ENCODE measurements around the gene OR1F1. TPM values are rescaled to one million over a fixed set of nuclear protein-coding genes. Genes with fewer than 3 reads are reported as not detected.
A peak's percentile ranks its signal among the peaks of the same experiment; 100 is the strongest.

The OR1F1 gene
- total RNA-seq, 4 donors from 2014 or later, result not detected

GRCh38 chr16:3157229-3158025 lies 30.6 kb upstream of the OR1F1 start:
- H3K9me3 ChIP-seq, result no peaks in the 10 kb centered on the region
- intact Hi-C loops (cut with DNase I; ENCODE audit: low total_unique reads), result no loop called here
- TF ChIP-seq POLR2A (IDR thresholded peaks at IDR 0.05), result no peak
- TF ChIP-seq, protein P1, sequence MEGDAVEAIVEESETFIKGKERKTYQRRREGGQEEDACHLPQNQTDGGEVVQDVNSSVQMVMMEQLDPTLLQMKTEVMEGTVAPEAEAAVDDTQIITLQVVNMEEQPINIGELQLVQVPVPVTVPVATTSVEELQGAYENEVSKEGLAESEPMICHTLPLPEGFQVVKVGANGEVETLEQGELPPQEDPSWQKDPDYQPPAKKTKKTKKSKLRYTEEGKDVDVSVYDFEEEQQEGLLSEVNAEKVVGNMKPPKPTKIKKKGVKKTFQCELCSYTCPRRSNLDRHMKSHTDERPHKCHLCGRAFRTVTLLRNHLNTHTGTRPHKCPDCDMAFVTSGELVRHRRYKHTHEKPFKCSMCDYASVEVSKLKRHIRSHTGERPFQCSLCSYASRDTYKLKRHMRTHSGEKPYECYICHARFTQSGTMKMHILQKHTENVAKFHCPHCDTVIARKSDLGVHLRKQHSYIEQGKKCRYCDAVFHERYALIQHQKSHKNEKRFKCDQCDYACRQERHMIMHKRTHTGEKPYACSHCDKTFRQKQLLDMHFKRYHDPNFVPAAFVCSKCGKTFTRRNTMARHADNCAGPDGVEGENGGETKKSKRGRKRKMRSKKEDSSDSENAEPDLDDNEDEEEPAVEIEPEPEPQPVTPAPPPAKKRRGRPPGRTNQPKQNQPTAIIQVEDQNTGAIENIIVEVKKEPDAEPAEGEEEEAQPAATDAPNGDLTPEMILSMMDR (IDR thresholded peaks at IDR 0.05), result no peak
- peak overlapping the region; percentile 83 to 97 for H3K27ac ChIP-seq
- DNase-seq, result peak; percentile 83 to 84
- peak overlapping the region; percentile 58 to 87 for H3K4me3 ChIP-seq
- H3K27me3 ChIP-seq, result no peaks in the 10 kb centered on the region
- H3K36me3 ChIP-seq, result no peaks in the 10 kb centered on the region
- no peaks in the 10 kb centered on the region for H3K4me1 ChIP-seq

DNA sequence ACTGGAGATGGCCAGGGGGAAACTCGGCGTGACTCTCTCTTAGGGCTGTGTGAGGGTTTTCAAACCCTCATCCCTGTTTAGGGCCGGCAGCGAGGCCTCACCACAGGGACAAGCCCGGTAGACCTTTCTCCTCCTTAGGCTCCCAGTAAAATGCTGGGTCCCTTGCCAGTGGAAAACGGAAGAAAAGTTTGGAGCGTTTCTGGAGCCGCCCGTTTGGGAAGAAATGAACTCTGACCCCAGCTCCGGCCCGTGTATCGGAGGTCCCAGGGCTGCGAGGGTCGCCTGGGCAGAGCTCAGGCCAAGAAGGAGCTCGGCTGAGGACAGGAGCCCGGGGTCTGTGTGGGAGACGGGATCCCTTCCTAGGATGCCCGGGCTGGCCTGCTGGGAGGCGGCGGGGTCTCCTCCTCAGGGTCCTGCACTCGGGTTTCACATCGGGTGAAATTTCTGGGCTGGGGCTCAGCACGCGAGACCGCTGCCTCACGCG lies 29.9 kb upstream of the OR1F1 start:
- no peaks in the 10 kb centered on the region for H3K27me3 ChIP-seq
- TF ChIP-seq POLR2A (IDR thresholded peaks at IDR 0.05), result no peak
- TF ChIP-seq, protein P1 (IDR thresholded peaks at IDR 0.05), result no peak
- no peaks in the 10 kb centered on the region for H3K36me3 ChIP-seq
- H3K9me3 ChIP-seq, result no peaks in the 10 kb centered on the region
- H3K4me3 ChIP-seq, result peak overlapping the region; percentile 58 to 87
- intact Hi-C loops (cut with DNase I; ENCODE audit: low total_unique reads), result no loop called here
- no peaks in the 10 kb centered on the region for H3K4me1 ChIP-seq
- DNase-seq, result no peak
- H3K27ac ChIP-seq, result peak overlapping the region; percentile 83 to 97

DNA sequence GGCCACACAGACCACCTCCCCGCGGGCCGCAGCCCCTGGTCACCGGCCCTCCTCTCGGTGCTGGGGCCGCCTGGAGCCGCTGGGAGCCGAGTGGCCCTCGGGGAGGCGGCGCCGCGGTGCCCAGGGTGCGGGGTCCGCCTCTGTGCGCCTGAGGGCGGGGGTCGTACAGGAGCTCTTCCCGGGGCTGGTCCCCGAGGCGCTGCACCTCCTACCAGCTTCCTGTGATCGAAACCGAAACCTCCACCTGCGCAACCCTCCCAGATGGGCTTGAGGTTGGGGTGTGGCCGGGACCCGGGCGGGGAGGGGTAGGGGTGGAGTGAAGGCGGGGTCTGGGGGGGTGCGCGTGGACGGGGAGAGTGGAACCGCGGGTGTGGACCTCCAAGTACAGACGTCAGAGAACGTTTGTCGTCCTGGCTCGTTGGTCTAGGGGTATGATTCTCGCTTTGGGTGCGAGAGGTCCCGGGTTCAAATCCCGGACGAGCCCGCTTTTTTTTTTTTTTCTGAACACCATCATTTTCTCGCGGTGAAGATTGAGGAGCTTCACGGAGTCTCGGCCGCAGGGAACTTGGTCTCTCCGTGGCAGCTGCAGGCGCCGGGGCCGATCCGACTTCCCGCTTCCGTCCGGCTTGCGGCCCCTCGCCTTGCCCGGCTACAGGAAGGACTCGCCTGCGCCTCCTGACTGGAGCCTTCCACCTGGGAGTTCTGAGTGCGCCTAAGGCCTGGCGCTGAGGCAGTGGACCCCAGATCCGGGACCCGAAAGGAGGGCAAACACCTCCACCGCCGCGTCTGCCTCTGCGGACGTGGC lies 29.3 kb upstream of the OR1F1 start:
- H3K36me3 ChIP-seq, result no peaks in the 10 kb centered on the region
- peak; percentile 87 to 94 for DNase-seq
- intact Hi-C loops (cut with DNase I; ENCODE audit: low total_unique reads), result no loop called here
- TF ChIP-seq, protein P1 (IDR thresholded peaks at IDR 0.05), result peak in 3 of 4 experiments; percentile 5 to 11 (median 9)
- TF ChIP-seq POLR2A (IDR thresholded peaks at IDR 0.05), result peak; percentile 49 to 65
- H3K27me3 ChIP-seq, result no peaks in the 10 kb centered on the region
- peak overlapping the region; percentile 83 to 97 for H3K27ac ChIP-seq
- H3K4me3 ChIP-seq, result peak overlapping the region; percentile 58 to 87
- no peaks in the 10 kb centered on the region for H3K4me1 ChIP-seq
- H3K9me3 ChIP-seq, result no peaks in the 10 kb centered on the region

GRCh38 chr16:3161235-3162018 lies 26.6 kb upstream of the OR1F1 start:
- no peaks in the 10 kb centered on the region for H3K9me3 ChIP-seq
- no peaks in the 10 kb centered on the region for H3K27me3 ChIP-seq
- no peak for DNase-seq
- intact Hi-C loops (cut with DNase I; ENCODE audit: low total_unique reads), result no loop called here
- H3K4me1 ChIP-seq, result no peaks in the 10 kb centered on the region
- H3K4me3 ChIP-seq, result no peak overlapping the region
- H3K27ac ChIP-seq, result no peak overlapping the region
- TF ChIP-seq, protein P1 (IDR thresholded peaks at IDR 0.05), result no peak
- H3K36me3 ChIP-seq, result no peaks in the 10 kb centered on the region

Measured in uterus (tissue), 4 donors.